ENCODE results near the gene KIAA0586. TPM values are rescaled to one million over a fixed set of nuclear protein-coding genes. Genes with fewer than 3 reads are reported as not detected.
A peak's percentile ranks its signal among the peaks of the same experiment; 100 is the strongest.

KIAA0586 gene
- total and polyA plus RNA-seq, 8 donors: 14.2 to 28.7 (median 22.2) TPM

DNA sequence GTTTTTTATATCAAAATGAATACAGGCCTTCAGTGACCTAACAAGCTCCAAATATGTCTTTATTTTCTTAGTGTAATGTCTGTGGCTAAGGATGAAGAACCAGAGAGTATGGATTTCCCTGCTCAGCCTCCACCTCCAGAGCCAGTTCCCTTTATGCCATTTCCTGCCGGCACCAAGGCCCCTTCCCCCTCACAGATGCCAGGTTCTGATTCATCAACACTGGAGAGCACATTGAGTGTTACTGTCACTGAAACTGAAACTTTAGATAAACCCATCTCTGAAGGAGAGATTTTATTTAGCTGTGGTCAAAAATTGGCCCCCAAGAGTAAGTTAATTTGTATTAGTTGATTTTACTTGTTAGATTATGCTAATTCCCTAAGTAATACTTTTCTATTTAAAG, 61.0 kb downstream of the KIAA0586 start:
- no peak overlapping the region for H3K27ac ChIP-seq
- no peak overlapping the region for H3K4me3 ChIP-seq
- H3K4me1 ChIP-seq: no peaks in the 10 kb centered on the region
- H3K9me3 ChIP-seq: no peaks in the 10 kb centered on the region
- no peaks in the 10 kb centered on the region for H3K27me3 ChIP-seq
- DNase-seq (no peak), ATAC-seq (no peak)
- intact Hi-C loops (cut with DNase I): no loop called here
- H3K36me3 ChIP-seq: peaks cover 0 to 52% of the 10 kb centered on the region in 2 donors
- TF ChIP-seq, protein P1, sequence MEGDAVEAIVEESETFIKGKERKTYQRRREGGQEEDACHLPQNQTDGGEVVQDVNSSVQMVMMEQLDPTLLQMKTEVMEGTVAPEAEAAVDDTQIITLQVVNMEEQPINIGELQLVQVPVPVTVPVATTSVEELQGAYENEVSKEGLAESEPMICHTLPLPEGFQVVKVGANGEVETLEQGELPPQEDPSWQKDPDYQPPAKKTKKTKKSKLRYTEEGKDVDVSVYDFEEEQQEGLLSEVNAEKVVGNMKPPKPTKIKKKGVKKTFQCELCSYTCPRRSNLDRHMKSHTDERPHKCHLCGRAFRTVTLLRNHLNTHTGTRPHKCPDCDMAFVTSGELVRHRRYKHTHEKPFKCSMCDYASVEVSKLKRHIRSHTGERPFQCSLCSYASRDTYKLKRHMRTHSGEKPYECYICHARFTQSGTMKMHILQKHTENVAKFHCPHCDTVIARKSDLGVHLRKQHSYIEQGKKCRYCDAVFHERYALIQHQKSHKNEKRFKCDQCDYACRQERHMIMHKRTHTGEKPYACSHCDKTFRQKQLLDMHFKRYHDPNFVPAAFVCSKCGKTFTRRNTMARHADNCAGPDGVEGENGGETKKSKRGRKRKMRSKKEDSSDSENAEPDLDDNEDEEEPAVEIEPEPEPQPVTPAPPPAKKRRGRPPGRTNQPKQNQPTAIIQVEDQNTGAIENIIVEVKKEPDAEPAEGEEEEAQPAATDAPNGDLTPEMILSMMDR (IDR thresholded peaks at IDR 0.05): no peak

DNA sequence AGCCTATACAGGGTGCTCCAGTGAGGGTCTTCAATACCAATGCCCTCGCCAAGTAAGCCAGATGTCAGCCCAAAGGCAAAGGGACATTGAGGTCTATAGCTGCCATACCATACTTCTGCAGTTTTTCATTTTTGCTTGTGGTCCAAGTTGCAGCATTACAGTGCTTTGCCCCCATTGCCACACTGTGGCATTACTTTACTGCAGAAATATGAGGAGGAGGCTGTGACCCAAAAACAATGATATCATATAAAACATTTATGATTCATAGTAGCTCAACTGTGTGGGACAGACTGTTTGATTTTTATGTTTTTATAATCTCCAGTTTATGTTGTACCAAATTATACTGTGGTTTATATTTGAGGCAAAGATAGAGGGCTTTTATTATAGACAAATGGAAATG, 64.1 kb downstream of the KIAA0586 start:
- ATAC-seq: no peak
- DNase-seq: no peak
- peaks cover 0 to 51% of the 10 kb centered on the region in 2 donors for H3K36me3 ChIP-seq
- H3K27me3 ChIP-seq: no peaks in the 10 kb centered on the region
- no peak overlapping the region for H3K27ac ChIP-seq
- intact Hi-C loops (cut with DNase I): no loop called here
- TF ChIP-seq, protein P1 (IDR thresholded peaks at IDR 0.05): no peak
- H3K4me1 ChIP-seq: no peaks in the 10 kb centered on the region
- no peaks in the 10 kb centered on the region for H3K9me3 ChIP-seq
- H3K4me3 ChIP-seq: no peak overlapping the region

DNA sequence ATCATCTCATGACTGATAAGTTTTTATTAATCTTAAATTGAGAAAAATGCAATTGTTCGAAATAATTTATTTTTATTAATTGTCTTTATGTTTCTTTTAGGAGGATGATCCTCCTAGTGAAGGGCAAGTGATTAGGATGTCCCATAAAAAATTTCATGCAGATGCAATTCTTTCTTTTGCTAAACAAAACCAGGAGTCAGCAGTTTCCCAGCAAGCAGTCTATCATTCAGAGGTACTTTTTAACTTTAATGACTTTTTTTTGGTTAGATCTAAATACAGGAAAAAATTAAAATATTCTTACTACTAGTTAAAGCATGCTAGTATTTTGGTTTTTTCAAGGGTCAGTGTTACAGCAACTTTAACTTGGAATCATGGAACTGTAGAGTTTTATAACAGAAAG, 64.5 kb downstream of the KIAA0586 start:
- ATAC-seq: no peak
- Histone ChIP-seq H3K4me3 (no peak overlapping the region), H3K4me1 (no peaks in the 10 kb centered on the region), H3K27ac (no peak overlapping the region), H3K36me3 (peaks cover 0 to 51% of the 10 kb centered on the region in 2 donors), H3K9me3 (no peaks in the 10 kb centered on the region), H3K27me3 (no peaks in the 10 kb centered on the region)
- no peak for DNase-seq
- intact Hi-C loops (cut with DNase I): no loop called here
- TF ChIP-seq, protein P1 (IDR thresholded peaks at IDR 0.05): no peak

DNA sequence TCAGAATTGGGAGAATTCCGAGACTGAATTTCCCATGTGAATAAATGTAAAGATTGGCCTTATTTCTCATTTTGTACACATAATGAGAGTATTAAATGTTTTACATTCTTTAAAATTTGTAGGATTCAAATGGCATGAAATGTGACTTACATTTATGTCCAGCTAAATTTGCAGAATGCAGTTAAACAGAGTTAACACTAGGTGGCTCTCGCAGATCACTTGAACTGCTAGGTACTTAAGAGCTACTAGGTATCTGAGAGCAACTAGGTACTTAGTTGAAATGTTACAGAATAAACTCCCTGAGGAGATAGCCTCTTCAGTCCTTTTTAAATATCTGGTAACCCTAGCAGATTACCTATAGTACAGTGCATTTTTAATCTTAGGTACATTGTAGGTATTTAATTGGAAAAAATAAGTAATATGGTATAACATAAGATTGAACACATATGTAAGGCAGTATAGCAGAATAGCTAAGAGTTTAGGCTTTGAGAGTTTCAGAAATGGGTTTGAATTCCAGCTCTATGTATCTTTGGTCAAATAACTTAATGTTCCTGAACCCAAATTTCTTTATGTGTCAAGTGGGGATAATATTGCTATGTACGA, 73.8 kb downstream of the KIAA0586 start:
- Histone ChIP-seq H3K27me3 (no peaks in the 10 kb centered on the region), H3K4me1 (no peaks in the 10 kb centered on the region), H3K4me3 (no peak overlapping the region), H3K27ac (no peak overlapping the region), H3K36me3 (peaks cover 0 to 39% of the 10 kb centered on the region in 2 donors), H3K9me3 (no peaks in the 10 kb centered on the region)
- intact Hi-C loops (cut with DNase I): loop anchor here in 1 of 2 donors (10.0 kb wide), 1 partner anchor 553 kb away; no protein-coding TSS in a partner anchor
- TF ChIP-seq, protein P1 (IDR thresholded peaks at IDR 0.05): peak; percentile 64 to 69
- DNase-seq (peak in 2 of 4 donors; percentile 46 to 71), ATAC-seq (peak; percentile 93)

DNA sequence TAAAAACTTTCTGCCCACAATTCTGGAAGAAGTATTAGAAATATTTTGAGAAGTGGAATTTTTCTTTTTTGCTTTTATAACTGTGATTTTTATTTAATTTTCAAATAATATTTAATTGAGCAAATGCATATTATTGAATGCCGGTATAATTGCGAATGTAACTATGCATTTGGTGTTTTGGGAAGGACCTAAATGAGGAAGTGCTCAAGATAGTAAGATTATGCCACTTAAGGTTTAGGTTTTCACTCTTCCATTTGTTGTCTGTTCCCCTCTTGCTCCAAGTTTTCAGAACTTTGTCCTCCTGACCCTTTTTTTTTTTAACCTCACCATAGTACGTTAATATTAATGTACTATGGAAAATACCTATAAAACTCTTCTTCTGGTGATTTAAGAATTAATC, 85.8 kb downstream of the KIAA0586 start:
- no peaks in the 10 kb centered on the region for H3K4me1 ChIP-seq
- intact Hi-C loops (cut with DNase I): no loop called here
- no peak for ATAC-seq

More for the DNA sequence above, 85.8 kb downstream of the KIAA0586 start:
- no peak overlapping the region for H3K4me3 ChIP-seq
- DNase-seq: no peak
- no peaks in the 10 kb centered on the region for H3K27me3 ChIP-seq
- H3K27ac ChIP-seq: no peak overlapping the region
- no peaks in the 10 kb centered on the region for H3K9me3 ChIP-seq
- peaks cover 0 to 33% of the 10 kb centered on the region in 2 donors for H3K36me3 ChIP-seq
- TF ChIP-seq, protein P1 (IDR thresholded peaks at IDR 0.05): no peak

Measured in left lung (tissue), 10 donors.